ENCODE data around the gene NAT14.

The NAT14 gene

GRCh38 chr19:55481794-55482155, 3.2 kb upstream of the NAT14 start:
- no peak for DNase-seq
- Histone ChIP-seq H3K27me3 (ENCODE audit: insufficient read depth, low read depth, severe bottlenecking) (no peaks in the 10 kb centered on the region), H3K4me3 (ENCODE audit: low read depth, low read length) (no peak overlapping the region), H3K36me3 (peaks cover 10% of the 10 kb centered on the region), H3K9me3 (ENCODE audit: severe bottlenecking) (no peaks in the 10 kb centered on the region), H3K27ac (no peak overlapping the region)
- TF ChIP-seq, protein P1, sequence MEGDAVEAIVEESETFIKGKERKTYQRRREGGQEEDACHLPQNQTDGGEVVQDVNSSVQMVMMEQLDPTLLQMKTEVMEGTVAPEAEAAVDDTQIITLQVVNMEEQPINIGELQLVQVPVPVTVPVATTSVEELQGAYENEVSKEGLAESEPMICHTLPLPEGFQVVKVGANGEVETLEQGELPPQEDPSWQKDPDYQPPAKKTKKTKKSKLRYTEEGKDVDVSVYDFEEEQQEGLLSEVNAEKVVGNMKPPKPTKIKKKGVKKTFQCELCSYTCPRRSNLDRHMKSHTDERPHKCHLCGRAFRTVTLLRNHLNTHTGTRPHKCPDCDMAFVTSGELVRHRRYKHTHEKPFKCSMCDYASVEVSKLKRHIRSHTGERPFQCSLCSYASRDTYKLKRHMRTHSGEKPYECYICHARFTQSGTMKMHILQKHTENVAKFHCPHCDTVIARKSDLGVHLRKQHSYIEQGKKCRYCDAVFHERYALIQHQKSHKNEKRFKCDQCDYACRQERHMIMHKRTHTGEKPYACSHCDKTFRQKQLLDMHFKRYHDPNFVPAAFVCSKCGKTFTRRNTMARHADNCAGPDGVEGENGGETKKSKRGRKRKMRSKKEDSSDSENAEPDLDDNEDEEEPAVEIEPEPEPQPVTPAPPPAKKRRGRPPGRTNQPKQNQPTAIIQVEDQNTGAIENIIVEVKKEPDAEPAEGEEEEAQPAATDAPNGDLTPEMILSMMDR (IDR thresholded peaks at IDR 0.05; ENCODE audit: low read depth, low read length) = no peak

DNA sequence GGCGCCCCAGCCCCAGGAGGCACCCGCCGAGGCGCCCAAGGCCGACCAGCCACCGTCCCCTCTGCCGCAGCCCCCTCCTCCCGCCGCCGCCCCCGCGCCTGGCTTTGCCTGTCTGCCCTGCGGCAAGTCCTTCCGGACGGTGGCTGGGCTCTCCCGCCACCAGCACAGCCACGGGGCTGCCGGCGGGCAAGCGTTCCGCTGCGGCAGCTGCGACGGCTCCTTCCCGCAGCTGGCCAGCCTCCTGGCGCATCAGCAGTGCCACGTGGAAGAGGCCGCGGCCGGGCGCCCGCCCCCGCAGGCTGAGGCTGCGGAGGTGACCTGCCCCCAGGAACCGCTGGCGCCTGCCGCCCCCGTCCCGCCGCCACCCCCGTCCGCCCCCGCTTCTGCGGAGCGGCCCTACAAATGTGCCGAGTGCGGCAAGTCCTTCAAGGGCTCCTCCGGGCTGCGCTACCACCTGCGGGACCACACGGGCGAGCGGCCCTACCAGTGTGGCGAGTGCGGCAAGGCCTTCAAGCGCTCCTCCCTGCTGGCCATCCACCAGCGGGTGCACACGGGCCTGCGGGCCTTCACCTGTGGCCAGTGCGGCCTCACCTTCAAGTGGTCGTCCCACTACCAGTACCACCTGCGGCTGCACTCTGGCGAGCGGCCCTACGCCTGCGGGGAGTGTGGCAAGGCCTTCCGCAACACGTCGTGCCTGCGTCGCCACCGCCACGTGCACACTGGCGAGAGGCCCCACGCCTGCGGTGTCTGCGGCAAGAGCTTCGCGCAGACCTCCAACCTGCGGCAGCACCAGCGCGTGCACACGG, 2.6 kb upstream of the NAT14 start:
- Histone ChIP-seq H3K4me3 (ENCODE audit: low read depth, low read length) (no peak overlapping the region), H3K9me3 (ENCODE audit: severe bottlenecking) (no peaks in the 10 kb centered on the region), H3K27ac (no peak overlapping the region), H3K36me3 (peaks cover 10% of the 10 kb centered on the region), H3K27me3 (ENCODE audit: insufficient read depth, low read depth, severe bottlenecking) (no peaks in the 10 kb centered on the region)
- TF ChIP-seq, protein P1 (IDR thresholded peaks at IDR 0.05; ENCODE audit: low read depth, low read length) = no peak
- DNase-seq = no peak

- TF ChIP-seq, protein P1 (IDR thresholded peaks at IDR 0.05; ENCODE audit: low read depth, low read length) = no peak
Observed at GRCh38 chr19:55482967-55483705, 1.9 kb upstream of the NAT14 start.

DNA sequence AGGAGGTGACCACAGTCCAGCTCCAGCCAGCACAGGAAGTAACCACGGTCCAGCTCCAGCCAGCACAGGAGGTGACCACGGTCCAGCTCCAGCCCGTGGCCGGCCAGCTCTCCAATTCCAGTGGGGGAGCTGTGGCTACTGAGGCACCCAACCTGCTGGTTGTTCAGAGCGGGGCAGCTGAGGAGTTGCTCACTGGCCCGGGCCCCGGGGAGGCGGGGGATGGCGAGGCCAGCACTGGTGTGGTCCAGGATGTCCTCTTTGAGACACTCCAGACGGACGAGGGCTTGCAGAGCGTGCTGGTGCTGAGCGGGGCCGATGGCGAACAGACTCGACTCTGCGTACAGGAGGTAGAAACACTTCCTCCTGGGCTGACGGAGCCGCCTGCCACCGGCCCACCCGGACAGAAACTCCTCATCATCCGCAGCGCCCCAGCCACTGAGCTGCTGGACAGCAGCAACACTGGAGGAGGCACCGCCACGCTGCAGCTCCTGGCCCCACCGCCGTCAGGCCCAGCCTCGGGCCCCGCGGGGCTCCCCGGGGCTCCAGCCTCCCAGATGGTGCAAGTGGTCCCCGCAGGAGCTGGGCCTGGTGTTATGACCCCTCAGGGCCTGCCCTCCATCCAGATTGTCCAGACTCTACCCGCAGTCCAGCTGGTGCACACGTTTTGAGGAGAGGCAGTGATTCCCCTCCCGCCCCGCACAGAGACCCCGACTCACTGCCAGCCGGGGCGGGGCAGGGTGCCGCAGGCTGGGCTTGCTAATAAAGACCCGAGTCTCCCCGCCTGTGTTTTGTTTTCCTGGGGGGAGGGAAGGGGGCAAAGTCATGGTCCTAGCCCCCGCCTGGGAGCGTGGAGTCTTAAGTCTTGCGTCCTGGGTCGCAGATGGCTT, 1.0 kb upstream of the NAT14 start:
- Histone ChIP-seq H3K4me3 (ENCODE audit: low read depth, low read length) (peak overlapping the region; percentile 67; the same call in 1 of the 2 replicates), H3K27ac (no peak overlapping the region; the same call in 1 of the 2 replicates), H3K9me3 (ENCODE audit: severe bottlenecking) (no peaks in the 10 kb centered on the region), H3K36me3 (peaks cover 10% of the 10 kb centered on the region), H3K27me3 (ENCODE audit: insufficient read depth, low read depth, severe bottlenecking) (no peaks in the 10 kb centered on the region)
- TF ChIP-seq, protein P1 (IDR thresholded peaks at IDR 0.05; ENCODE audit: low read depth, low read length) = no peak
- DNase-seq = no peak

More at GRCh38 chr19:55482967-55483705, 1.9 kb upstream of the NAT14 start:
- Histone ChIP-seq H3K9me3 (ENCODE audit: severe bottlenecking) (no peaks in the 10 kb centered on the region), H3K4me3 (ENCODE audit: low read depth, low read length) (no peak overlapping the region), H3K27me3 (ENCODE audit: insufficient read depth, low read depth, severe bottlenecking) (no peaks in the 10 kb centered on the region), H3K36me3 (peaks cover 10% of the 10 kb centered on the region), H3K27ac (no peak overlapping the region)
- DNase-seq = no peak

DNA sequence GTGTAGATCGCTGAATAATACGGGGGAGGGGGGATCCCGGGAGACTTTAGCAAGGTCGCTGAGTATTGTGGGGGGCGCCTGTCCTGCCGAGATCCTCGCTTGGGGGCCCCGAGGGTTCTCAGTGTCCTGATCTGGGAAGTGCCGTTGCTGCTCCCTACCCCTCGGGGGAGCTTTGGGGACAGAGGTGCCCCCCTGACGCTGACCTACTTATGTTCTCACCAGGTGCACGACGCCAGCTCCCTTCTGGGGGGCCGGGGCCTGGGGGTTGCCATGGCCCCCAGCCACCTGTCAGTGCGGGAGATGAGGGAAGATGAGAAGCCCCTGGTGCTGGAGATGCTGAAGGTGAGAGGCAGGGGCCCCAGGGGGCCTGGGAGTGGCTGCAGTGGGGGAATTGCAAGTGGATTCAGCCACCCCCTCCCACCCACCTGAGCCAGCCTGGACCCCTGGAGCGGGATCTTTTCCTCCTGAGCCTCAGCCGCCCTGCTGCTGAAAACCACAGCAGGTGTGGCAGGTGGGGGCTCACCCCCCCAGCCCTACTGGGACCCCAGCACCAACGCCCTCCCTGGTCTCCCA, 537 bp downstream of the NAT14 start:
- TF ChIP-seq, protein P1 (IDR thresholded peaks at IDR 0.05; ENCODE audit: low read depth, low read length) = no peak
- Histone ChIP-seq H3K9me3 (ENCODE audit: severe bottlenecking) (no peaks in the 10 kb centered on the region), H3K4me3 (ENCODE audit: low read depth, low read length) (peak overlapping the region; percentile 67), H3K36me3 (peaks cover 10% of the 10 kb centered on the region), H3K27me3 (ENCODE audit: insufficient read depth, low read depth, severe bottlenecking) (no peaks in the 10 kb centered on the region), H3K27ac (peak overlapping the region; percentile 84)
- peak; percentile 34 for DNase-seq

Measured in WERI-Rb-1 (cell line).